MM.1S (cell line): ENCODE measurements around the gene MGAT5.

ENCODE experiments used
- DNase-seq: peaks from one replicate; pipeline ENCODE4 v3.0.0-alpha.2; 2015
- H2AFZ ChIP-seq: fragments of 300-600 bp; sonication (generic); 2 replicates; pipeline ENCODE4 v1.6.0; 2016; ENCODE audit warnings: antibody characterized with exemption, low read length
- H3F3A ChIP-seq: fragments of 300-600 bp; sonication (generic); 2 replicates; pipeline ENCODE4 v1.6.1; 2016; ENCODE audit warnings: mild to moderate bottlenecking, antibody characterized with exemption, low read length, moderate library complexity, mixed read lengths; ENCODE audit not compliant: insufficient read depth
- H3K27ac ChIP-seq: fragments of 300-600 bp; sonication (generic); 2 replicates; pipeline ENCODE4 v1.5.1; 2016; ENCODE audit warnings: mild to moderate bottlenecking, low read length
- H3K27me3 ChIP-seq: fragments of 300-600 bp; sonication (generic); replicated peaks from 2 replicates; pipeline ENCODE4 v1.6.0; 2016; ENCODE audit warnings: low read length; ENCODE audit not compliant: insufficient read depth
- H3K36me3 ChIP-seq: fragments of 300-600 bp; sonication (generic); replicated peaks from 2 replicates; pipeline ENCODE4 v1.6.1; 2016; ENCODE audit warnings: mild to moderate bottlenecking, low read length, mixed read lengths; ENCODE audit not compliant: insufficient read depth
- H3K4me1 ChIP-seq: fragments of 300-600 bp; sonication (generic); 2 replicates; pipeline ENCODE4 v1.6.1; 2016; ENCODE audit warnings: low read length, mixed read lengths
- H3K4me2 ChIP-seq: fragments of 300-600 bp; sonication (generic); 2 replicates; pipeline ENCODE4 v1.6.0; 2016; ENCODE audit warnings: low read depth, low read length
- H3K4me3 ChIP-seq: fragments of 300-600 bp; sonication (generic); 2 replicates; pipeline ENCODE4 v1.5.1; 2016; ENCODE audit warnings: low read length, mixed read lengths
- H3K79me2 ChIP-seq: fragments of 300-600 bp; sonication (generic); 2 replicates; pipeline ENCODE4 v1.6.1; 2016; ENCODE audit warnings: mixed run types, low read length, mixed read lengths
- H3K9ac ChIP-seq: fragments of 300-600 bp; sonication (generic); 2 replicates; pipeline ENCODE4 v1.6.1; 2016; ENCODE audit warnings: low read length, mixed read lengths
- H3K9me2 ChIP-seq: fragments of 300-600 bp; sonication (generic); replicated peaks from 2 replicates; pipeline ENCODE4 v1.6.1; 2016; ENCODE audit warnings: mild to moderate bottlenecking, low read length, mixed read lengths; ENCODE audit not compliant: insufficient read depth
- H3K9me3 ChIP-seq: fragments of 300-600 bp; sonication (generic); replicated peaks from 2 replicates; pipeline ENCODE4 v1.6.1; 2016; ENCODE audit warnings: mild to moderate bottlenecking, low read length, mixed read lengths; ENCODE audit not compliant: insufficient read depth
- H4K20me1 ChIP-seq: fragments of 300-600 bp; sonication (generic); 2 replicates; pipeline ENCODE4 v1.6.1; 2016; ENCODE audit warnings: mild to moderate bottlenecking, low read length, moderate library complexity, mixed read lengths; ENCODE audit not compliant: insufficient read depth
- EZH2 ChIP-seq: fragments of 300-600 bp; sonication (generic); optimal IDR thresholded peaks from 2 replicates; pipeline ENCODE3; 2017; ENCODE audit warnings: low read depth, mild to moderate bottlenecking, antibody characterized with exemption, low read length, mixed read lengths
- EZH2phosphoT487 ChIP-seq: fragments of 300-600 bp; sonication (generic); IDR thresholded peaks from 2 replicates; pipeline ENCODE4 v1.6.1; 2018; ENCODE audit warnings: antibody characterized with exemption, low read length
- TF ChIP-seq, protein P1 (sequence below): fragments of 300-600 bp; sonication (generic); IDR thresholded peaks from 2 replicates; pipeline ENCODE4 v1.5.1; 2016; ENCODE audit warnings: antibody characterized with exemption, low read length, mixed read lengths

The MGAT5 gene

DNA sequence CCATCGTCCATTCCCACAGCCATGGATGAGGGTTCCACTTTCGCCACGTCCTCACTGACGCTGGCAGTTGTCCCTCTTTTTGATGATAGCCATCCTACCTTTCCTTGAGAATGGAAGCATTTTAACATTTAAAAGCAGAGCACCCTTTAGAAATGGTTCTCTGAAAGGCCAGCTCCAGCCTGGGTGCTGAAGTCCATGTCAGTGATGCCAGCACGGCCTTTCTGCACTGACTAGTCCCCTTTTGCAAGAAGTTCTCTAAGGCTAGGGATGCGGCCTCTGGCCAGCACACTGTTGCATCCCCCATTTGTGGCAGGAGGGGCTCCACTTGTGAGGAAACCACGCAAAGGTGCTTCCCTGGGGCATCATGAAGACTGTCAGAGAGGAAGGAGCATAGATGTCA lies 203.5 kb downstream of the MGAT5 start:
- TF ChIP-seq, protein P1, sequence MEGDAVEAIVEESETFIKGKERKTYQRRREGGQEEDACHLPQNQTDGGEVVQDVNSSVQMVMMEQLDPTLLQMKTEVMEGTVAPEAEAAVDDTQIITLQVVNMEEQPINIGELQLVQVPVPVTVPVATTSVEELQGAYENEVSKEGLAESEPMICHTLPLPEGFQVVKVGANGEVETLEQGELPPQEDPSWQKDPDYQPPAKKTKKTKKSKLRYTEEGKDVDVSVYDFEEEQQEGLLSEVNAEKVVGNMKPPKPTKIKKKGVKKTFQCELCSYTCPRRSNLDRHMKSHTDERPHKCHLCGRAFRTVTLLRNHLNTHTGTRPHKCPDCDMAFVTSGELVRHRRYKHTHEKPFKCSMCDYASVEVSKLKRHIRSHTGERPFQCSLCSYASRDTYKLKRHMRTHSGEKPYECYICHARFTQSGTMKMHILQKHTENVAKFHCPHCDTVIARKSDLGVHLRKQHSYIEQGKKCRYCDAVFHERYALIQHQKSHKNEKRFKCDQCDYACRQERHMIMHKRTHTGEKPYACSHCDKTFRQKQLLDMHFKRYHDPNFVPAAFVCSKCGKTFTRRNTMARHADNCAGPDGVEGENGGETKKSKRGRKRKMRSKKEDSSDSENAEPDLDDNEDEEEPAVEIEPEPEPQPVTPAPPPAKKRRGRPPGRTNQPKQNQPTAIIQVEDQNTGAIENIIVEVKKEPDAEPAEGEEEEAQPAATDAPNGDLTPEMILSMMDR: no peak
- TF ChIP-seq EZH2 (no peak), EZH2phosphoT487 (no peak)
- no peaks in the 10 kb centered on the region for H3K9me2 ChIP-seq
- no peaks in the 10 kb centered on the region for H3K4me1 ChIP-seq
- no peak overlapping the region for H3K27ac ChIP-seq
- no peak overlapping the region for H2AFZ ChIP-seq
- H3F3A ChIP-seq: no peaks in the 10 kb centered on the region
- no peaks in the 10 kb centered on the region for H3K79me2 ChIP-seq
- H3K9me3 ChIP-seq: no peaks in the 10 kb centered on the region
- no peaks in the 10 kb centered on the region for H4K20me1 ChIP-seq
- H3K4me2 ChIP-seq: no peak overlapping the region
- 0 out of 2 replicates have a peak, but pooled peaks cover 5% of the 10 kb centered on the region for H3K36me3 ChIP-seq
- DNase-seq: no peak
- no peak overlapping the region for H3K9ac ChIP-seq
- H3K27me3 ChIP-seq: no peaks in the 10 kb centered on the region
- H3K4me3 ChIP-seq: no peak overlapping the region

DNA sequence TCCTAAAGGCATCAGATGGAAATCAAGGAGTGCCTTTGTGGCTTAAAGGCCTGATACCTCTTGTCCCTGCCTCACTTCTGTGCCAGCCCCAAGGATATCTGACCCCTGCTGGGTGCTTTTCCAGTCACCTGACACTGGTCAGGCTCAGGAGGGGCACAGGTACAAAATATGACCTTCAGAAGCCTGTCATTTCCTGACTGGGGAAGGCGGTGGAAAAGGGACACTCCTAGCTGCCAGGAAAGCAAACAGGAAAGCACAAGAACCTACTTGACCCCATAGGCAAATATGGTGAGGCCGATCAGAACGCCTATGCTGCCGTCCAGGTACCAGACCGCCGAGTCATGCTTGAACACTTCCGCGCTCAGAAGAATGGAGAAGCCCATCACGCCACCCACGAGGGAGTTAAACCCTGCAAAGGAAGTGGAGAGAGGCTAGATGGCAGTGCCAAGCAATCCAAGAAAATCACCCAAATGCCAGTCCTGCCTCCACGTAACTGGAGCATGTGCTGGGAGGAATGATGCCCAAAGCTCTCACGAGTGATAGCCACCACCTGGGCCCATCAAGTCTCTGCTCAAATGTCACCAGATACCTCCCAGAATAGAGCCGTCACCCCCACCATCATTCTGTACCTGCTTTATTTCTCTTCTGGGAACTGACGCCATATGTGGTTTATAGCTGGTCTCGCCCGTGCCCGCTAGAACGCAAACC lies 204.0 kb downstream of the MGAT5 start:
- Histone ChIP-seq H3K9me3 (no peaks in the 10 kb centered on the region), H3K27ac (no peak overlapping the region), H3K9me2 (no peaks in the 10 kb centered on the region), H4K20me1 (no peaks in the 10 kb centered on the region), H3K4me1 (no peaks in the 10 kb centered on the region), H2AFZ (no peak overlapping the region), H3K4me2 (no peak overlapping the region), H3K79me2 (no peaks in the 10 kb centered on the region), H3K27me3 (no peaks in the 10 kb centered on the region), H3K9ac (no peak overlapping the region), H3K4me3 (no peak overlapping the region), H3F3A (no peaks in the 10 kb centered on the region), H3K36me3 (0 out of 2 replicates have a peak, but pooled peaks cover 5% of the 10 kb centered on the region)
- TF ChIP-seq EZH2: no peak
- TF ChIP-seq, protein P1: no peak
- no peak for TF ChIP-seq EZH2phosphoT487
- no peak for DNase-seq

DNA sequence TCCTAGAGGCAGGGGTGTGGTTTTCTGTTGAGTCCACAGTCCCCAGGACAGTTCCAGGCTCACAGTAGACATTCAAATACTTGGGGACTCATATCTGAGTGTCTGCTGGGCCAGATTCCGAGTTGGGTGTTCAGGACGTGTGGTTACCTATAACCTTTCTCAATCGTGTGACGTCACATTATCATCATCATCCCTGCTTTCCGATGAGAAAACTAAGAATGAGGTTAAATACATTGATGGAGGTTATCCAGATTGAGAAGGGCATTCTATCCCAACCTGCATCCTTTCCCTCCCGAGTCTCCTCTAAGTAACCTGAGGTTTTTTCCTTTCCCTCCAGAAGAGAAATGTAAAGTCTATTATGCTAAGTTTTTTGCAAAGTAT lies 204.6 kb downstream of the MGAT5 start:
- Histone ChIP-seq H3K27me3 (no peaks in the 10 kb centered on the region), H3K4me1 (no peaks in the 10 kb centered on the region), H3K4me3 (no peak overlapping the region), H4K20me1 (no peaks in the 10 kb centered on the region), H3K79me2 (no peaks in the 10 kb centered on the region), H3F3A (no peaks in the 10 kb centered on the region), H3K36me3 (0 out of 2 replicates have a peak, but pooled peaks cover 5% of the 10 kb centered on the region), H3K4me2 (no peak overlapping the region), H3K9me3 (no peaks in the 10 kb centered on the region), H2AFZ (no peak overlapping the region), H3K27ac (no peak overlapping the region), H3K9ac (no peak overlapping the region), H3K9me2 (no peaks in the 10 kb centered on the region)
- no peak for DNase-seq
- TF ChIP-seq EZH2 (no peak), EZH2phosphoT487 (no peak)
- TF ChIP-seq, protein P1: no peak
